Common myeloid progenitor, CD34-positive (primary cell): ENCODE data around the gene STRADB. TPM values are rescaled to one million over a fixed set of nuclear protein-coding genes. Genes with fewer than 3 reads are reported as not detected.
A peak's percentile ranks its signal among the peaks of the same experiment; 100 is the strongest.

Source experiments
- CTCF ChIA-PET: fragments of 350-600 bp; sonication (Branson Sonifier 250); formaldehyde crosslinking; loops from one replicate; lab custom pipeline; 2021; ENCODE audit warnings: antibody characterized with exemption; lab: Charles Lee
- POLR2A ChIA-PET: fragments of 350-600 bp; sonication (Branson Sonifier 250); formaldehyde crosslinking; loops from one replicate; lab custom pipeline; 2021; ENCODE audit warnings: antibody characterized with exemption; lab: Charles Lee
- DNase-seq, 3 donors: peaks; one replicate each; pipeline versions ENCODE4 v3.0.0 to v3.0.0-alpha.2; 2013
- H3K27ac ChIP-seq, 2 experiments: 1 replicate in 1 of 2; 2 replicates in 1 of 2; pipeline ENCODE4 v1.7.0; 2013; ENCODE audit warnings: inconsistent platforms in 2 of 2, low read length in 2 of 2, mild to moderate bottlenecking in 2 of 2, low read depth in 1 of 2, moderate library complexity in 1 of 2; ENCODE audit not compliant: severe bottlenecking in 2 of 2, insufficient read depth in 1 of 2, poor library complexity in 1 of 2
- H3K27me3 ChIP-seq, 5 experiments: replicated peaks in 2 of 5; 1 replicate in 3 of 5; 2 replicates in 2 of 5; pipeline versions ENCODE4 v1.6.1 to v1.7.0; 2013; ENCODE audit warnings: low read length in 4 of 5, mild to moderate bottlenecking in 2 of 5, moderate library complexity in 2 of 5, inconsistent platforms in 1 of 5; ENCODE audit not compliant: insufficient read depth in 5 of 5, control insufficient read depth in 4 of 5
- H3K36me3 ChIP-seq, 4 experiments: 1 replicate in 2 of 4; 2 replicates in 2 of 4; pipeline versions ENCODE4 v1.6.1 to v1.7.0; 2013; ENCODE audit warnings: low read length in 3 of 4, control low read depth in 1 of 4, mild to moderate bottlenecking in 1 of 4; ENCODE audit not compliant: control insufficient read depth in 4 of 4, insufficient read depth in 4 of 4
- H3K4me1 ChIP-seq, 4 experiments: 1 replicate in 3 of 4; 2 replicates in 1 of 4; pipeline versions ENCODE4 v1.6.1 to v1.7.1; 2013; ENCODE audit warnings: low read length in 3 of 4, mild to moderate bottlenecking in 3 of 4, control low read depth in 1 of 4, inconsistent platforms in 1 of 4, moderate library complexity in 1 of 4; ENCODE audit not compliant: control insufficient read depth in 4 of 4, insufficient read depth in 4 of 4; ENCODE audit errors: control extremely low read depth in 1 of 4
- H3K4me3 ChIP-seq, 7 experiments: 1 replicate in 4 of 7; 2 replicates in 3 of 7; pipeline versions ENCODE4 v1.5.1 to v1.7.0; 2013; ENCODE audit warnings: mild to moderate bottlenecking in 7 of 7, low read length in 6 of 7, moderate library complexity in 6 of 7, inconsistent platforms in 2 of 7, low read depth in 2 of 7, control low read depth in 1 of 7; ENCODE audit not compliant: insufficient read depth in 4 of 7, control insufficient read depth in 1 of 7; ENCODE audit errors: extremely low read depth in 1 of 7
- H3K9me3 ChIP-seq, 5 experiments: 1 replicate in 4 of 5; 2 replicates in 1 of 5; pipeline versions ENCODE4 v1.6.1 to v1.7.1; 2013; ENCODE audit warnings: low read length in 4 of 5, mild to moderate bottlenecking in 2 of 5, inconsistent platforms in 1 of 5, low read depth in 1 of 5, moderate library complexity in 1 of 5; ENCODE audit not compliant: control insufficient read depth in 4 of 5, insufficient read depth in 2 of 5; ENCODE audit errors: control extremely low read depth in 1 of 5
- WGBS: methylation state at CpG from one replicate; pipeline ENCODE4 v1.1.5; 2013; ENCODE audit not compliant: insufficient coverage; 5-methylcytosine and 5-hydroxymethylcytosine counted together
- polyA plus RNA-seq: library from polyadenylated mRNA; unstranded; fragments of 120-200 nt; gene quantifications from one replicate; pipeline ENCODE4 v1.2.1, GENCODE V29; 2013

The STRADB gene, protein sequence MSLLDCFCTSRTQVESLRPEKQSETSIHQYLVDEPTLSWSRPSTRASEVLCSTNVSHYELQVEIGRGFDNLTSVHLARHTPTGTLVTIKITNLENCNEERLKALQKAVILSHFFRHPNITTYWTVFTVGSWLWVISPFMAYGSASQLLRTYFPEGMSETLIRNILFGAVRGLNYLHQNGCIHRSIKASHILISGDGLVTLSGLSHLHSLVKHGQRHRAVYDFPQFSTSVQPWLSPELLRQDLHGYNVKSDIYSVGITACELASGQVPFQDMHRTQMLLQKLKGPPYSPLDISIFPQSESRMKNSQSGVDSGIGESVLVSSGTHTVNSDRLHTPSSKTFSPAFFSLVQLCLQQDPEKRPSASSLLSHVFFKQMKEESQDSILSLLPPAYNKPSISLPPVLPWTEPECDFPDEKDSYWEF
- polyA plus RNA-seq = 46.2 TPM

DNA sequence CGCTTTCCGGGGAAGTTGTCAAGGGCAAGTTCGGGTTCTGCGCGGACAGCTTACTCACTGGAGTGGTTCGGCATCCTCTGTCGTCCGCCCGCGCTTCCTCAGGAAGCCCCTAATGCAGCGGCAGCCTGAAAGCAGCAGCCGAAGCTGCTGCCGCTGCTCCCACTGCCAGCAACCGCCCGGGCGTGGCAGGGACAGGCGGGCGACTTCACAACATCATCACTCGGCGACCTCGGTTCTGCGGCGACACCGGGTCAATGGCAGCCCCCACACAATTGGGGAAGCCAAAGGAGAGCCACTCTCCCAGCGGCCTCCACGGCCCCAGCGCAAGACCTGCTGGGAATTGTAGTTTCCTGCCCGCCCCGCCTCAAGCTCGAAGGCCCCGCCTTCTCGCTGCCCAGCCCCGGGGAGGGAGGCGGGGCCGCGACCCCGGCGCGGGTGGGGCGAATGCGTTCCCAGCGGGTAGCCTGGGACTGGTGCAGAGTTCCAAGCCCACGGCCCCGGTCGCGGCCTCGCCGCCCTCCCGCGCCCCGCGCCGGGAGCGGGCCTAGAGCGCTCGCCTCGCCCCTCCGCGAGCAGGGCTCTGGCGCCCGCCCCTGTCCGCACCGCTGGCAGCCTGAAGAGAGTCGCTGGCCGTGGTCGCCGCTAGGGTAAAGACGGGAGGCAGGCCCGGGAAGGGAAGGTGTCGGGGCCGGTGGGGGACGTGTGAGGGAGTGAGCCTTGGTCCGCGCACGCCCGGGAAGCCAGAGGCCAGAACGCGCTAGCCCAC is at the start of gene STRADB, which contains the start of gene TRAK2:
TSS of gene STRADB (plus strand) at position 449 of the 766 bp plus-strand sequence. CDS start 3,101 bp downstream, outside the sequence.
TSS of gene TRAK2 (minus strand) at position 167 of the 766 bp plus-strand sequence. CDS start 30,951 bp downstream, outside the sequence.
- peak; percentile 99 for DNase-seq
- H3K27me3 ChIP-seq = no peaks in the 10 kb centered on the region
- ChIA-PET CTCF (interaction anchor here (0.8 to 1.6 kb wide), 5 partner anchors 13 to 37 kb away, joined by 4 to 7 read pairs (median 5); no protein-coding TSS in a partner anchor), POLR2A (interaction anchor here (0.6 to 0.8 kb wide), 3 partner anchors 11 to 194 kb away, joined by 3 read pairs; no protein-coding TSS in a partner anchor)
- peak within 1 kb of the TSS; percentile 82 to 90 for H3K27ac ChIP-seq
- no peaks in the 10 kb centered on the region for H3K9me3 ChIP-seq
- peaks cover 0 to 3% (median 0%) of the 10 kb centered on the region in 4 experiments for H3K36me3 ChIP-seq
- 0% methylated on average over 55 of the region's 78 CpGs for WGBS
- H3K4me1 ChIP-seq = peaks cover 9 to 20% (median 14%) of the 10 kb centered on the region in 4 experiments
- peak within 1 kb of the TSS; percentile 90 to 100 (median 98) for H3K4me3 ChIP-seq

DNA sequence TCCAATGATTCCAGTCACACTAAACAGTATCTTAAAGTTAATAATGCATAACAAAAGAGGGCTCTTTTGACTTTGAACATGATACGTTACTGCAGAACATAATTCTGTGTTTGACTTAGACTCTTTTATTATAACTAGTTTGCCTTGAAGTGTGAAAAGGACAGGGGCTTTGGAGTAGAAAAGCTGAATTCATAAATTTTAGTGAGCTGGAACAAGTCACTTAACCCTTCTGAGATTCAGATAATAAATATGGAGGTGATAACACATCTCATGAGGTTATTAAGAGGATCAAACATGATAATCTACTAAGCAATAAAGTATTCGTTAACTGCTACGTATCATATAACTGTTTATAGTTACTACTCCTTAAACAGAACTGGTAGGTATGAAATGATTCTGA is 49.7 kb upstream of the STRADB start:
- Histone ChIP-seq H3K4me3 (no peak overlapping the region), H3K27ac (no peak overlapping the region), H3K9me3 (no peaks in the 10 kb centered on the region), H3K36me3 (peaks cover 5 to 20% (median 12%) of the 10 kb centered on the region in 4 experiments), H3K27me3 (no peaks in the 10 kb centered on the region), H3K4me1 (peaks cover 0 to 42% (median 13%) of the 10 kb centered on the region in 4 experiments)
- ChIA-PET CTCF (interaction anchor here (1.8 kb wide), 1 partner anchor 12 kb away, joined by 7 read pairs; no protein-coding TSS in a partner anchor), POLR2A (interaction anchor here (0.6 kb wide), 1 partner anchor 223 kb away, joined by 6 read pairs; no protein-coding TSS in a partner anchor)
- DNase-seq = no peak
- no CpG with 5 or more reads among the region's 3 CpGs for WGBS

DNA sequence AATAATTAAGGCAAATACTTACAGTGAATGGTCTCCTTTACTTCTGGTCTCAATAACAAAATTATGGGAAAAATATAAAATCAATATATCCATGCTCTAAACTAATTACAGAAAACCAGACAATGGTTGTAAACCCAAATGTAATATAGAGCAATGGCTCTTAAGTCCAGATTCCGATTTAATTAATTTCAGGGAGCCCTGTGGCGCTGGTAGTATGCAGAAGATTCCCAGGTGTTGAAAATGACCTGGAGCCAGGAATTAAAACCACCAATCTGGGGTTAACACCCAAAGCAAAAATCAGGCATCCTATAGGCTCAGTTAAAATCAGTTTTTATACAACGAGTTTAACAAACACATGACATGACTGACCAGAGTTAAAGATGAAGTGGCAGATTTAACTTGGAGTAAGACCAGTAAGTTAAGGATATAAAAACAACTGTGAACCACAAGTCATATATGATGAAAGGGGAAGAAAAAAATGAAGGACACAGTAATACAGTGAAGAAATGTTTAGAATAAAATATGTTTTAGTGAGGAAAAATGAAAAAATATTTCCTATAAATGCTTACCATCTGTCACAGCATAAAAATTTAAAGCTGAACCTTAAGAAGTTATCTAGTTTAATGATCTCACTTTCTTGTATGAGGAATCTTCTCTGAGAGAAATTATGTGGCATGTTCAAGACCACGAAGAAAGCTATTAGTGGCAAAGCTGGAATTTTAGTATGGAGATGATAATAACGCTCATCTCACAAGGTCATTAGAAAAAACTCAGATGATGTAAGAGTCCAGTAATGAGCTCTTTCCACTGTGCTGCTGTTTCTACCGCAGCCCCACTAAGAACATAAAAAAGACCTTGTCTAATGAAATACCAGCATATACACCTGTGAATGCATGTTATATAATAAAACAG is 48.6 kb upstream of the STRADB start:
- POLR2A ChIA-PET = no interaction called here

DNA sequence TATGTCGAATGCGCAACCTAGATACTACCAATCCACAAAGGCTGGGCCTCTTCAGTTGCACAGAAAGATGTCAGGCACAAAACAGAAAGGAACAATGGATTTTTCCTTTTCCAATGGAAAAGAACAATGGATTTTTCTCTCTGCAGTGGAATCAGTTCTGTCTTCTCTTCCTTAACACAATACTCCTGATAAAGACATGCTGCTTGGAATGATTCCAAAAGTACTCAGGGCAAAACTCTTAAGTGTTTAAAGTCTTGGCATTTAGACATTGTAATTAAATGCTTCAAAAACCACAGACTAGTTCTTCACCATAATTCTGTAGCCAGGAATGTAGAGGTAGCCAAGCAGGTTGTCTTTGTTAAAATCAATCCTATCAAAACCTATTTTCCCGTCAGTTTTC is 47.7 kb upstream of the STRADB start:
- Histone ChIP-seq H3K9me3 (no peaks in the 10 kb centered on the region), H3K4me1 (peaks cover 0 to 47% (median 16%) of the 10 kb centered on the region in 4 experiments), H3K27me3 (no peaks in the 10 kb centered on the region), H3K4me3 (no peak overlapping the region), H3K27ac (no peak overlapping the region), H3K36me3 (peaks cover 3 to 6% (median 4%) of the 10 kb centered on the region in 4 experiments)
- 100% methylated on average over 2 of the region's 3 CpGs for WGBS
- DNase-seq = peak in 1 of 3 donors; percentile 15
- ChIA-PET CTCF (interaction anchor here (1.4 kb wide), 2 partner anchors 10 to 47 kb away, joined by 3 to 7 read pairs; partner anchors contain the start of gene FLACC1), POLR2A (no interaction called here)

More for the DNA sequence above, 48.6 kb upstream of the STRADB start:
- no peak for DNase-seq
- WGBS = 100% methylated on average over 2 of the region's 6 CpGs
- H3K27ac ChIP-seq = no peak overlapping the region
- H3K4me1 ChIP-seq = peaks cover 0 to 47% (median 16%) of the 10 kb centered on the region in 4 experiments
- no peaks in the 10 kb centered on the region for H3K9me3 ChIP-seq
- CTCF ChIA-PET = interaction anchor here (1.8 kb wide), 1 partner anchor 11 kb away, joined by 7 read pairs; no protein-coding TSS in a partner anchor
- peaks cover 5 to 9% (median 7%) of the 10 kb centered on the region in 4 experiments for H3K36me3 ChIP-seq
- no peak overlapping the region for H3K4me3 ChIP-seq
- H3K27me3 ChIP-seq = no peaks in the 10 kb centered on the region

DNA sequence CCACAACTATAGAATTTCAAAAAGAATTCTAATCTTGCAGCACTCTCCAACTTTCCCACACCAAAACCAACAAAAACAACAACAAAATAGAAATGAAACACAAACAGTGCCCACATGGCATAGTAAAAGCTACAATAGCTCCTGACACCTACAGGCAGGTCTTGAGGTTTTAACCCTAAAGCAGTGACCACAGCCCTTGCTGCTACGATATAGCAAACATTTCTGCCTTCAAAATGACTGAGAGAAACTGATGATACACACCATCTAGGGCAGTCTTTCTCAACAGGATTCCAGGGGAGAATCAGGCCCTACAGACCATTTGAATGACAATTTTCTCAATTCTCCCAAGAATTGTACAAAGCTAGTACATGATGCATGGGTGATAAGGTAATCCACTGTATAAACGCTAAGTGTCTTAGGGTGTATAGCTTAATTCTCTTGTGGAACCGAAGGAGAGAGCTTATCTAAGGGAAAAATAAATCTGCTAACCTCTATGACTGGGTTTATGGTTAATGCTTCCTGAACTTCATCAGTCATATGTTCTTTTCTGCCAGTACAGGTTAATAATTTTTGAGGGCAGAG is 46.8 kb upstream of the STRADB start:
- POLR2A ChIA-PET = no interaction called here
- WGBS = 22% methylated on average over 2 of the region's 3 CpGs

More for the DNA sequence above, 46.8 kb upstream of the STRADB start:
- Histone ChIP-seq H3K4me1 (peaks cover 0 to 47% (median 16%) of the 10 kb centered on the region in 4 experiments), H3K9me3 (no peaks in the 10 kb centered on the region), H3K4me3 (peak overlapping the region in 1 of 7 experiments; percentile 9), H3K36me3 (peaks cover 0 to 3% (median 1%) of the 10 kb centered on the region in 4 experiments), H3K27me3 (no peaks in the 10 kb centered on the region), H3K27ac (peak overlapping the region in 1 of 2 experiments; percentile 26)
- CTCF ChIA-PET = interaction anchor here (0.7 to 1.4 kb wide), 3 partner anchors 10 to 48 kb away, joined by 3 to 7 read pairs (median 3); partner anchors contain the start of gene FLACC1
- DNase-seq = peak in 2 of 3 donors; percentile 21 to 40
